Central memory CD8-positive, alpha-beta T cell (primary cell): Measurements from ENCODE around the gene MUC5B.
"Not testable (repeated sequence)": the region's sequence is repeated elsewhere in the genome, so short reads cannot be mapped to it uniquely, and the experiment has no call there.

ENCODE experiments used
- ATAC-seq: fragments of 150-1000 bp; cut with Tn5 transposase; replicated peaks from 2 replicates; pipeline ENCODE4 v1.10.0; 2022; ENCODE audit warnings: mild to moderate bottlenecking, moderate FRiP score, moderate number of reproducible peaks; ENCODE audit not compliant: poor library complexity, severe bottlenecking; ENCODE audit errors: extremely low read depth
- DNase-seq, 2 donors: peaks; one replicate each; pipeline ENCODE4 v3.0.0; 2021; ENCODE audit warnings: low spot score in 2 of 2
- H3K27ac Mint-ChIP-seq: one replicate; pipeline ENCODE4 v1.8.0; 2022; ENCODE audit warnings: low read depth, mild to moderate bottlenecking, moderate library complexity, mixed read lengths
- H3K27me3 Mint-ChIP-seq: one replicate; pipeline ENCODE4 v1.8.0; 2022; ENCODE audit warnings: mixed read lengths
- H3K36me3 Mint-ChIP-seq: one replicate; pipeline ENCODE4 v1.8.0; 2022; ENCODE audit warnings: mild to moderate bottlenecking, moderate library complexity, mixed read lengths; ENCODE audit not compliant: insufficient read depth
- H3K4me1 Mint-ChIP-seq: one replicate; pipeline ENCODE4 v1.8.0; 2022; ENCODE audit warnings: mixed read lengths
- H3K4me3 Mint-ChIP-seq: one replicate; pipeline ENCODE4 v1.8.0; 2022; ENCODE audit warnings: mild to moderate bottlenecking, moderate library complexity, mixed read lengths
- H3K9me3 Mint-ChIP-seq: one replicate; pipeline ENCODE4 v1.8.0; 2022; ENCODE audit warnings: mixed read lengths

Gene MUC5B

DNA sequence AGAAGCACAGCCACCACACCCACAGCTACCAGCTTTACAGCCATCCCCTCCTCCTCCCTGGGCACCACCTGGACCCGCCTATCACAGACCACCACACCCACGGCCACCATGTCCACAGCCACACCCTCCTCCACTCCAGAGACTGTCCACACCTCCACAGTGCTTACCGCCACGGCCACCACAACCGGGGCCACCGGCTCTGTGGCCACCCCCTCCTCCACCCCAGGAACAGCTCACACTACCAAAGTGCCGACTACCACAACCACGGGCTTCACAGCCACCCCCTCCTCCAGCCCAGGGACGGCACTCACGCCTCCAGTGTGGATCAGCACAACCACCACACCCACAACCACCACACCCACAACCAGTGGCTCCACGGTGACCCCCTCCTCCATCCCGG is 27.5 kb downstream of the MUC5B start:
- DNase-seq, H3K9me3 Mint-ChIP-seq, ATAC-seq, H3K4me3 Mint-ChIP-seq, H3K36me3 Mint-ChIP-seq, H3K27me3 Mint-ChIP-seq: not testable (repeated sequence)
- peak overlapping the region; percentile 39 for H3K27ac Mint-ChIP-seq
- H3K4me1 Mint-ChIP-seq: peaks cover 16% of the 10 kb centered on the region

- Mint-ChIP-seq H3K27ac (peak overlapping the region; percentile 39), H3K36me3 (peaks cover 4% of the 10 kb centered on the region), H3K4me1 (peaks cover 16% of the 10 kb centered on the region), H3K4me3 (no peak overlapping the region), H3K9me3 (no peaks in the 10 kb centered on the region), H3K27me3 (no peaks in the 10 kb centered on the region)
- no peak for DNase-seq
- ATAC-seq: no peak
Observed at GRCh38 chr11:1251236-1251770, 28.4 kb downstream of the MUC5B start.

DNA sequence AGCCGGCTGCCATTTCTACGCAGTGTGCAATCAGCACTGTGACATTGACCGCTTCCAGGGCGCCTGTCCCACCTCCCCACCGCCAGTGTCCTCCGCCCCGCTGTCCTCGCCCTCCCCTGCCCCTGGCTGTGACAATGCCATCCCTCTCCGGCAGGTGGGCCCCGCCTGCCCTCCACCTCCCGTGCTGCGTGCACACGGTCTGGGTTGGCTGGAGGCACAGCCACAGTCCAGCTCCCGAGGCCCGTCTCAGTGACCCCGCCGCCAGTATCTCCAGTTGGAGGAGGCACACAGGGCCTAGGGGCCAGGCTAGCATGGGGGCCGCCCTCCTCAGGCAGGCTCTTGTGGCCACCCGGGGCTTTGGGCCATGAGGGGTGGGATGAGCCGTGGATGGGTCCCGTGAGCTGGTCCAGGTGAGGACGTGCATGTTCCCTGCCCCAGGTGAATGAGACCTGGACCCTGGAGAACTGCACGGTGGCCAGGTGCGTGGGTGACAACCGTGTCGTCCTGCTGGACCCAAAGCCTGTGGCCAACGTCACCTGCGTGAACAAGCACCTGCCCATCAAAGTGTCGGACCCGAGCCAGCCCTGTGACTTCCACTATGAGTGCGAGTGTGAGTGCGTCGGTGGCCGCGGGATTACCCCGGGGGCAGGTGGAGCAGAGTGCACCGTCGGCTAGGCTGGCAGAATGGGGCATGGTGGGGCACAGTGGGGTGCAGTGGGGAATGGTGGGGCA is 29.7 kb downstream of the MUC5B start:
- Mint-ChIP-seq H3K27me3 (no peaks in the 10 kb centered on the region), H3K36me3 (peaks cover 4% of the 10 kb centered on the region), H3K27ac (no peak overlapping the region), H3K4me3 (no peak overlapping the region), H3K9me3 (no peaks in the 10 kb centered on the region), H3K4me1 (peaks cover 16% of the 10 kb centered on the region)
- no peak for DNase-seq
- ATAC-seq: no peak

DNA sequence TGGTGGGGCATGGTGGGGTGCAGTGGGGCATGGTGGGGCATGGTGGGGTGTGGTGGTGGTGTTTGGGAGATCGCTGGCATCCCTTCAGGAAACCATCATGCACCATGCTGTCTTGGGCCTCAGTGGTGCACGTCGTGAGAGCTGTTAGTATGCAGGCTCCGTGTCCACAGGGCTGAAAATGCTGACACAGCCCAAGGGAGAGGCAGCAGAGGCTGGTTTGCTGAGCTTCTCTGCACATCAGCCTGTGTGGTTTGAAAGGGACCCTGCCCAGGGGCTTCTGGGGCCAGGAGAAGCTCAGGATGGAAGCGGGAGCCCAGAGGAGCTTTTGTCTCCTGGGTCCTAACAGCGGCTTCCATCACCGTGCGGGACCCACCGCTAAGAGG is 30.2 kb downstream of the MUC5B start:
- no peaks in the 10 kb centered on the region for H3K27me3 Mint-ChIP-seq
- ATAC-seq: no peak
- no peak for DNase-seq
- H3K9me3 Mint-ChIP-seq: no peaks in the 10 kb centered on the region
- no peak overlapping the region for H3K4me3 Mint-ChIP-seq
- no peak overlapping the region for H3K27ac Mint-ChIP-seq
- peaks cover 4% of the 10 kb centered on the region for H3K36me3 Mint-ChIP-seq
- H3K4me1 Mint-ChIP-seq: peaks cover 16% of the 10 kb centered on the region

DNA sequence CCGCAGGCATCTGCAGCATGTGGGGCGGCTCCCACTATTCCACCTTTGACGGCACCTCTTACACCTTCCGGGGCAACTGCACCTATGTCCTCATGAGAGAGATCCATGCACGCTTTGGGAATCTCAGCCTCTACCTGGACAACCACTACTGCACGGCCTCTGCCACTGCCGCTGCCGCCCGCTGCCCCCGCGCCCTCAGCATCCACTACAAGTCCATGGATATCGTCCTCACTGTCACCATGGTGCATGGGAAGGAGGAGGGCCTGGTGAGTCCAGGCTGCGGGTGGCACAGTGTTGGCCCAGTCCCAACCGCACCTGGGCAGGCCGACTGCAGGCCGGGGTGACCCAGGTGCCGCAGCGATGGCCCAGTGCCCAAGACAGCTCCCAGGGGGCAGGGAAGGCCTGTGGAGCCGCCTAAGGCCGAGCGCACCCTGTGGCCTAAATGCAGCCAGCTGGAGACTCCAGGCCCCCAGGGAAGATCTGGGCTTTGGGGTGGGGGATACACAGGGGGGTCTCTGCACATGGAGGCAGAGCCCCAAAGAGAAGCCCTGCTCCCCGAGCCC is 31.3 kb downstream of the MUC5B start:
- Mint-ChIP-seq H3K36me3 (peaks cover 7% of the 10 kb centered on the region), H3K27me3 (no peaks in the 10 kb centered on the region), H3K4me1 (peaks cover 16% of the 10 kb centered on the region), H3K27ac (no peak overlapping the region), H3K4me3 (no peak overlapping the region), H3K9me3 (no peaks in the 10 kb centered on the region)
- DNase-seq: no peak
- ATAC-seq: no peak

DNA sequence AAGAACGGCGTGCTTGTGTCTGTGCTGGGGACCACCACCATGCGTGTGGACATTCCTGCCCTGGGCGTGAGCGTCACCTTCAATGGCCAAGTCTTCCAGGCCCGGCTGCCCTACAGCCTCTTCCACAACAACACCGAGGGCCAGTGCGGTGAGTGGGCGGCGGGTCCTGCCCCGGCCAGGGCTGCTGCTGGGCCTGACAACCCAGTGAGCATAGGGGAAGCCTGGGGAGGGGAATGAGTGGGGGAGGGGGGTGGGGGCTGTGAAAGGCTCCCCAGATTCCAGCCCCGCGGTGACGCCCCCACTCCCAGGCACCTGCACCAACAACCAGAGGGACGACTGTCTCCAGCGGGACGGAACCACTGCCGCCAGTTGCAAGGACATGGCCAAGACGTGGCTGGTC is 31.9 kb downstream of the MUC5B start:
- Mint-ChIP-seq H3K27me3 (no peaks in the 10 kb centered on the region), H3K36me3 (peaks cover 7% of the 10 kb centered on the region), H3K9me3 (no peaks in the 10 kb centered on the region), H3K4me1 (peaks cover 16% of the 10 kb centered on the region), H3K4me3 (no peak overlapping the region), H3K27ac (no peak overlapping the region)
- ATAC-seq: no peak
- no peak for DNase-seq

GRCh38 chr11:1255151-1255550 is 32.3 kb downstream of the MUC5B start:
- Mint-ChIP-seq H3K36me3 (peaks cover 7% of the 10 kb centered on the region), H3K27ac (no peak overlapping the region), H3K4me1 (peaks cover 16% of the 10 kb centered on the region), H3K4me3 (no peak overlapping the region), H3K9me3 (no peaks in the 10 kb centered on the region), H3K27me3 (no peaks in the 10 kb centered on the region)
- ATAC-seq (no peak), DNase-seq (no peak)

DNA sequence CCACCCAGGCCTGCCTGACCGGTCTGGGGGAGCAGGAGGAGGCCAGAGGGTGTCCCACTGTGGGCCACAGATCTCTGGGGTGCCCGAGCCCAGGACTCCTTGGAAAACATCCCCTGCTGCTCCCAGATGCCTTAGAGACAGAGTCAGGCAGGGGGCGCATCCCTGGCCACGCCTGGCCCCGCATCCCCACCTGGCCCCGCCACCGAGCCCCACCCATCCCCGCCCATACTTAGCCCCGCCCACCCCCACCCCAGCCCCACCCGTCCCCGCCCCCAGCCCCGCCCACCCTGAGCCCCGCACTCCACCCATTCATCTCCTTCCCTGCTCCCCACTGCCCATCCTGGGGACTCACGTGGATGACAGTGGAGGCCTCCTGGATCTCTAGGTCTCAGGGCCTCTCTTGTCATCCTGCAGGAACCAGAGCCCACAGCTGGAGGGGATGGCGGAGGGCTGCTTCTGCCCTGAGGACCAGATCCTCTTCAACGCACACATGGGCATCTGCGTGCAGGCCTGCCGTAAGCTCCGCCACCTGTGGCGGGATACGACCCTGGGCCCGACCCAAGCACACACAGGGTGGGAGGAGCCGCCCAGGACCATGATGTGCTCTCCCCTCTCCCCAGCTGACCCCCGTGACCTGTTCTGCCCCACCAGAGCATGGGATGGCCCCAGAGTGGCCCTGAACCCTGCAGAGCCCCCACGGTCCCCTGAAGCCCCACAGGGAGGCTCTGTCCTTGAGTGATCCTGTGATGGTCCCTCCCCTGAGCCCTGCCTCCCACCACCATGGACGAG is 33.6 kb downstream of the MUC5B start:
- peak overlapping the region; percentile 22 for H3K27ac Mint-ChIP-seq

DNA sequence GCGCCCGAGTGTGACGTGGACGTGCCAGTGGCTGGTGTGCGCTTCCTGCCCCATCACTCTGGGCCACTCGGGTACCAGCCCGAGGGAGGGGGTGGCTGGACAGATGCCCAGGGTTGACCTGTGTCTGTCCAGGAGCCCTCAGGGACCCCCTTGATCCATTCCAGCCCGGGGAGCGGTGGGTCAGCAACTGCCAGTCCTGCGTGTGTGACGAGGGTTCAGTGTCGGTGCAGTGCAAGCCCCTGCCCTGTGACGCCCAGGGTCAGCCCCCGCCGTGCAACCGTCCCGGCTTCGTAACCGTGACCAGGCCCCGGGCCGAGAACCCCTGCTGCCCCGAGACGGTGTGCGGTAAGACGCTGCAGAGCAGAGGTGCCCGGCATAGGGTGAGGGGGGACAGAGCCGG is 34.5 kb downstream of the MUC5B start:
- DNase-seq: no peak
- peaks cover 9% of the 10 kb centered on the region for H3K36me3 Mint-ChIP-seq
- no peak overlapping the region for H3K4me3 Mint-ChIP-seq
- ATAC-seq: no peak
- H3K4me1 Mint-ChIP-seq: peaks cover 6% of the 10 kb centered on the region
- H3K9me3 Mint-ChIP-seq: no peaks in the 10 kb centered on the region
- H3K27ac Mint-ChIP-seq: no peak overlapping the region
- H3K27me3 Mint-ChIP-seq: no peaks in the 10 kb centered on the region

More for the DNA sequence above, 33.6 kb downstream of the MUC5B start:
- H3K4me1 Mint-ChIP-seq: peaks cover 7% of the 10 kb centered on the region
- peaks cover 8% of the 10 kb centered on the region for H3K36me3 Mint-ChIP-seq
- DNase-seq (no peak), ATAC-seq (no peak)
- H3K9me3 Mint-ChIP-seq: no peaks in the 10 kb centered on the region
- H3K4me3 Mint-ChIP-seq: no peak overlapping the region
- no peaks in the 10 kb centered on the region for H3K27me3 Mint-ChIP-seq

- Mint-ChIP-seq H3K9me3 (no peaks in the 10 kb centered on the region), H3K4me3 (no peak overlapping the region), H3K27ac (no peak overlapping the region), H3K27me3 (no peaks in the 10 kb centered on the region), H3K36me3 (peaks cover 9% of the 10 kb centered on the region), H3K4me1 (peaks cover 12% of the 10 kb centered on the region)
- ATAC-seq (no peak), DNase-seq (no peak)
Observed at GRCh38 chr11:1257916-1258315, 35.0 kb downstream of the MUC5B start.

DNA sequence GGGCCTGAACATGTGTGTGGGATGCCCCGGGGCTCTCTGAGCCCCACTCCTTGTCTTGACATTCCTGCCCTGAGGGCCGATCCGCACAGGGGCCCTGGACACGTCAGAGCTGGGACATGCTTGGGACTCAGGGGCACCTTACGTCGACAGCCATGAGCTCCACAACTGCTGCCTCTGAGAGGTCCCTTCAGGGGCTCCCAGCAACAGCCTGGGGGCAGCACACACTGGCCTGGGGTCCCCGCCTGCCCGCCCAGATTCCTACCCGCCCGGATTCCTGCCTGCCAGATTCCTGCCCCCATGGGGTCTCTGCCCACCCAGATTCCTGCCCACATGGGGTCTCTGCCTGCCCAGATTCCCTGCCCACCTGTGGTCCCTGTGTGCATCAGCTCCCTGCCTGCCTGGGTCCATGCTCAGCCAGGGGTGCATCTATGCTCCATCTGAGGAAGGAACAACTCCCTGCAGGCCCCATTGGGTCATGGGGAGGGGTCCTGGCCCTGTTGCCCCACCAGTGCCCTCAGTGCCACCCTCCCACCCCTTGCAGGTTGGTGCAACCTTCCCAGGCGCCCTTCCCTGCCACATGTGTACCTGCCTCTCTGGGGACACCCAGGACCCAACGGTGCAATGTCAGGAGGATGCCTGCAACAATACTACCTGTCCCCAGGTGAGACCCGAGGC is 35.7 kb downstream of the MUC5B start:
- H3K4me3 Mint-ChIP-seq: no peak overlapping the region
- H3K27ac Mint-ChIP-seq: no peak overlapping the region
- ATAC-seq: no peak
- H3K36me3 Mint-ChIP-seq: peaks cover 9% of the 10 kb centered on the region
- peaks cover 12% of the 10 kb centered on the region for H3K4me1 Mint-ChIP-seq
- H3K27me3 Mint-ChIP-seq: no peaks in the 10 kb centered on the region
- no peak for DNase-seq
- H3K9me3 Mint-ChIP-seq: no peaks in the 10 kb centered on the region

GRCh38 chr11:1259076-1259461 is 36.2 kb downstream of the MUC5B start:
- Mint-ChIP-seq H3K4me3 (no peak overlapping the region), H3K27ac (no peak overlapping the region), H3K27me3 (no peaks in the 10 kb centered on the region), H3K36me3 (peaks cover 7% of the 10 kb centered on the region), H3K4me1 (peaks cover 12% of the 10 kb centered on the region), H3K9me3 (no peaks in the 10 kb centered on the region)
- no peak for DNase-seq
- ATAC-seq: no peak
